Measurements from ENCODE around the gene CTXND2.

GRCh38 chr1:150887018-150887417 lies at the start of gene CTXND2:
- no peak for TF ChIP-seq POLR2A (IDR thresholded peaks at IDR 0.05; ENCODE audit: extremely low read depth, insufficient read length)
- TF ChIP-seq, protein P1, sequence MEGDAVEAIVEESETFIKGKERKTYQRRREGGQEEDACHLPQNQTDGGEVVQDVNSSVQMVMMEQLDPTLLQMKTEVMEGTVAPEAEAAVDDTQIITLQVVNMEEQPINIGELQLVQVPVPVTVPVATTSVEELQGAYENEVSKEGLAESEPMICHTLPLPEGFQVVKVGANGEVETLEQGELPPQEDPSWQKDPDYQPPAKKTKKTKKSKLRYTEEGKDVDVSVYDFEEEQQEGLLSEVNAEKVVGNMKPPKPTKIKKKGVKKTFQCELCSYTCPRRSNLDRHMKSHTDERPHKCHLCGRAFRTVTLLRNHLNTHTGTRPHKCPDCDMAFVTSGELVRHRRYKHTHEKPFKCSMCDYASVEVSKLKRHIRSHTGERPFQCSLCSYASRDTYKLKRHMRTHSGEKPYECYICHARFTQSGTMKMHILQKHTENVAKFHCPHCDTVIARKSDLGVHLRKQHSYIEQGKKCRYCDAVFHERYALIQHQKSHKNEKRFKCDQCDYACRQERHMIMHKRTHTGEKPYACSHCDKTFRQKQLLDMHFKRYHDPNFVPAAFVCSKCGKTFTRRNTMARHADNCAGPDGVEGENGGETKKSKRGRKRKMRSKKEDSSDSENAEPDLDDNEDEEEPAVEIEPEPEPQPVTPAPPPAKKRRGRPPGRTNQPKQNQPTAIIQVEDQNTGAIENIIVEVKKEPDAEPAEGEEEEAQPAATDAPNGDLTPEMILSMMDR (IDR thresholded peaks at IDR 0.05; ENCODE audit: low read depth, low read length) = no peak

All from NB4 (cell line).